NCI-H2227 treated with DMSO at 0.1 percent for 48 hours (cell line): ENCODE data around the gene PHLDA3.

Experiments used
- DNase-seq: peaks from one replicate; lab custom pipeline; 2025; lab: John Stamatoyannopoulos, UW

PHLDA3 gene

GRCh38 chr1:201429736-201430501, 39.1 kb downstream of the PHLDA3 start:
- no peak for DNase-seq

GRCh38 chr1:201427963-201428362, 41.0 kb downstream of the PHLDA3 start:
- DNase-seq, result no peak

- DNase-seq, result no peak
These were observed 42.3 kb downstream of the PHLDA3 start for GRCh38 chr1:201426479-201427310.

GRCh38 chr1:201424146-201424545, 44.8 kb downstream of the PHLDA3 start:
- no peak for DNase-seq

GRCh38 chr1:201423655-201424054, 45.3 kb downstream of the PHLDA3 start:
- no peak for DNase-seq

- no peak for DNase-seq
These were observed 46.5 kb downstream of the PHLDA3 start for GRCh38 chr1:201422436-201423030.

- no peak for DNase-seq
These were observed 47.0 kb downstream of the PHLDA3 start for GRCh38 chr1:201422026-201422425.

- DNase-seq, result no peak
These were observed 47.9 kb downstream of the PHLDA3 start for GRCh38 chr1:201421041-201421440.

GRCh38 chr1:201420608-201421002, 48.4 kb downstream of the PHLDA3 start:
- no peak for DNase-seq

GRCh38 chr1:201419746-201420607, 49.0 kb downstream of the PHLDA3 start:
- DNase-seq, result no peak

GRCh38 chr1:201419256-201419655, 49.7 kb downstream of the PHLDA3 start:
- no peak for DNase-seq

- no peak for DNase-seq
These were observed 50.5 kb downstream of the PHLDA3 start for GRCh38 chr1:201418461-201418860.
